ENCODE measurements around the gene KRTAP10-5. TPM values are rescaled to one million over a fixed set of nuclear protein-coding genes. Genes with fewer than 3 reads are reported as not detected.

KRTAP10-5 gene
- total RNA-seq, 3 donors from 2014 or later (not counting 1 experiment from before 2014, with no cell fraction given) = not detected

DNA sequence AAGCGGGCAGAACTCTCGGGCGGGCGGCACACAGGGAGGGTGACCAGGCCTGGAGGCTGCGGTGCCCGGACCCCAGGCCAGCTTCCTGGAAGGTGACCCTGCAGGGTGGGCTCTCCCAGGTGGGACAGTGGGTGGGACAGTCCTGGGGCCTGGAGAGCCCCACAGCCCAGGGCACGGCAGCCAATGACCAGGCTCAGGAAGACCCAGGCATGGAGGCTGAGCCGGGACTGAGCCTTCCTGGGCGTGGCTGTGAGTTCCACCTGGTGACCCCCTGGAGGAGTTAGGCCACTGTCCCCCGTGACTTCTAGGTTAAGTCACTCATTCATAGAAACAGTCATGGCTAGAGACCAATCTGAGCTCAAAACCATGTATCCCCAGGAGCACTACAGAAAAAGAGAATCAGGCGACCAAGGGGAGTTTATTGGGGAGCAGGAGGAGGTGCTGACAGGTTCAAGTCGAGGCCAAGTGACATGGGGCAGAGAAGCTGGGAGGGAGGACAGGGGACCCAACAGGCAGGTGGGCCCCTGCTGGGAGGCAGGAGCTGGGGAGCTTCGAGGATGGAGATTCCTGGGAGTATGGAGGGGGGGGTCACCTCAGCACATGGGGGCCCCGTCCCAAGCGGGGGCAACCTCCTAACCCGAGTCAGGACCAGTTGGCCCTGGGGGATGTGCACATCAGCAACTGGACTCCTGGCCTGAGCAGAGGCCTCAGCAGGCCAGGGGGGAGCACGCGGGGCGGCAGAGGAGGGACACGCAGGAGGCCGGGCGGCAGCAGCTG, 1.2 kb downstream of the KRTAP10-5 start:
- ATAC-seq (no peak), DNase-seq (no peak)
- H3K4me1 Mint-ChIP-seq = peaks cover 5 to 14% of the 10 kb centered on the region in 2 donors
- H3K27ac Mint-ChIP-seq = no peak overlapping the region
- peaks cover 2 to 18% of the 10 kb centered on the region in 2 donors for H3K9me3 Mint-ChIP-seq
- H3K4me1 ChIP-seq (ENCODE audit: control insufficient read depth, insufficient read depth, low read length) = no peaks in the 10 kb centered on the region
- H3K27ac ChIP-seq (ENCODE audit: low read length) = no peak overlapping the region
- TF ChIP-seq, protein P1, sequence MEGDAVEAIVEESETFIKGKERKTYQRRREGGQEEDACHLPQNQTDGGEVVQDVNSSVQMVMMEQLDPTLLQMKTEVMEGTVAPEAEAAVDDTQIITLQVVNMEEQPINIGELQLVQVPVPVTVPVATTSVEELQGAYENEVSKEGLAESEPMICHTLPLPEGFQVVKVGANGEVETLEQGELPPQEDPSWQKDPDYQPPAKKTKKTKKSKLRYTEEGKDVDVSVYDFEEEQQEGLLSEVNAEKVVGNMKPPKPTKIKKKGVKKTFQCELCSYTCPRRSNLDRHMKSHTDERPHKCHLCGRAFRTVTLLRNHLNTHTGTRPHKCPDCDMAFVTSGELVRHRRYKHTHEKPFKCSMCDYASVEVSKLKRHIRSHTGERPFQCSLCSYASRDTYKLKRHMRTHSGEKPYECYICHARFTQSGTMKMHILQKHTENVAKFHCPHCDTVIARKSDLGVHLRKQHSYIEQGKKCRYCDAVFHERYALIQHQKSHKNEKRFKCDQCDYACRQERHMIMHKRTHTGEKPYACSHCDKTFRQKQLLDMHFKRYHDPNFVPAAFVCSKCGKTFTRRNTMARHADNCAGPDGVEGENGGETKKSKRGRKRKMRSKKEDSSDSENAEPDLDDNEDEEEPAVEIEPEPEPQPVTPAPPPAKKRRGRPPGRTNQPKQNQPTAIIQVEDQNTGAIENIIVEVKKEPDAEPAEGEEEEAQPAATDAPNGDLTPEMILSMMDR (IDR thresholded peaks at IDR 0.05) = no peak
- H3K4me3 ChIP-seq (ENCODE audit: low read length) = no peak overlapping the region
- WGBS (ENCODE audit: insufficient coverage) = 83% methylated on average over 22 of the region's 22 CpGs
- H3K4me3 Mint-ChIP-seq = no peak overlapping the region
- no peaks in the 10 kb centered on the region for H3K27me3 ChIP-seq (ENCODE audit: control insufficient read depth, insufficient read depth, low read length)
- H3K9me3 ChIP-seq (ENCODE audit: control insufficient read depth, insufficient read depth, low read length) = peaks cover 7% of the 10 kb centered on the region
- peaks cover 18% of the 10 kb centered on the region for H3K36me3 Mint-ChIP-seq
- H3K27me3 Mint-ChIP-seq (ENCODE audit: low read depth in 2 of 2) = peaks cover 49 to 51% of the 10 kb centered on the region in 2 donors
- intact Hi-C loops (cut with micrococcal nuclease) = no loop called here
- no peaks in the 10 kb centered on the region for H3K36me3 ChIP-seq (ENCODE audit: control insufficient read depth, insufficient read depth, low read length)

DNA sequence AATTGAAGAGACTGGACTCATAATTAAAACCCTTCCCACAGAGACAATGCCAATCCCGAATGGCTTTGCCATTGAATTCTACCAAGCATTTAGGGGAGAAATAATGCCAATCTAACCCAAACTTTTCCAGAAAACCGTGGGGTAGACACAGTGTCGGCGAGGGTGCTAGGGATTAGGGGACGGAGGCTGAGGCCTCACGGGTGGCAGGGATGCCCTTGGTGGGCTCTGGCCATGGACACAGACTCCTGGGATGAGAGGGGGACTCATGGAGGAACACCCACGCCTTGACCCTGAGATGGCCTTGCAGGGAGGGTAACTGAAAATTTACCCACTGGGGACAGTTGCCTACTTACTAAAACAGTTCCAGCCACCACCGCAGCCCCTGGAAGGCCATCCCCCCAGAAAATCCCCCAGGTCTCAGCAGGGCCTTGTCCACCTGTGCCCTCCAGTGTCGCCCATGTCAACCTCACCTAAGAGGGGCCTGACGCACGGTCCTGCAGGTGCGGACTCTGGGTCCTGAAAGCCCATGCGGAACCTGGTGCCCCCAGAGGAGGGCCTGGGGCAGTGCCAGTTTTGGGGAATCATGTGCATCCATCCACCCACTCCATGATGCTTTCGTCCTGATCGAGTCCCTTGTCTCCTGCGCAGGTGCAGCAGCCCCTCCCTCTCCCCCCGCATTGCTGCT, 1.9 kb downstream of the KRTAP10-5 start:
- Histone ChIP-seq H3K36me3 (ENCODE audit: control insufficient read depth, insufficient read depth, low read length) (no peaks in the 10 kb centered on the region), H3K27me3 (ENCODE audit: control insufficient read depth, insufficient read depth, low read length) (no peaks in the 10 kb centered on the region), H3K27ac (ENCODE audit: low read length) (no peak overlapping the region), H3K9me3 (ENCODE audit: control insufficient read depth, insufficient read depth, low read length) (peaks cover 7% of the 10 kb centered on the region), H3K4me3 (ENCODE audit: low read length) (no peak overlapping the region), H3K4me1 (ENCODE audit: control insufficient read depth, insufficient read depth, low read length) (no peaks in the 10 kb centered on the region)
- DNase-seq (no peak), ATAC-seq (no peak)
- Mint-ChIP-seq H3K4me1 (peaks cover 5 to 17% of the 10 kb centered on the region in 2 donors), H3K27ac (no peak overlapping the region), H3K36me3 (peaks cover 18% of the 10 kb centered on the region), H3K4me3 (no peak overlapping the region), H3K9me3 (peaks cover 2 to 18% of the 10 kb centered on the region in 2 donors), H3K27me3 (ENCODE audit: low read depth in 2 of 2) (peaks cover 45 to 47% of the 10 kb centered on the region in 2 donors)
- intact Hi-C loops (cut with micrococcal nuclease) = no loop called here
- TF ChIP-seq, protein P1 (IDR thresholded peaks at IDR 0.05) = no peak
- WGBS (ENCODE audit: insufficient coverage) = 96% methylated on average over 17 of the region's 17 CpGs

DNA sequence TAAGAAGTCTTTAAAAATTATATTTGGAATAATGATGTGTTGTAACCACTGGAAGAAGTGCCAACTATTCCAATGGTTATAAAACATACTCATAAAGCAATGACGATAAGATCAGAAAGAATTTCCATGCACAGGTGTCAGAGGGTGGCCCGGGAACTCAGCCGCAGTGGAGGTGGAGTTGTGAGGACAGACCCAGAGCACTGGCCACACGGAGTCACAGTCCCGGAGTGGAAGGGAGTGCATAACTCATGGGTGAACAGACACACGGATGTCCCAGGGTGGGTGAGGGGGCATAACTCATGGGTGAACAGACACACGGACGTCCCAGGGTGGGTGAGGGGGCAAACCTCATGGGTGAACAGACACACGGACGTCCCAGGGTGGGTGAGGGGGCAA, 4.4 kb downstream of the KRTAP10-5 start:
- Histone ChIP-seq H3K27me3 (ENCODE audit: control insufficient read depth, insufficient read depth, low read length) (no peaks in the 10 kb centered on the region), H3K36me3 (ENCODE audit: control insufficient read depth, insufficient read depth, low read length) (no peaks in the 10 kb centered on the region), H3K4me3 (ENCODE audit: low read length) (no peak overlapping the region), H3K9me3 (ENCODE audit: control insufficient read depth, insufficient read depth, low read length) (peaks cover 2% of the 10 kb centered on the region), H3K27ac (ENCODE audit: low read length) (no peak overlapping the region), H3K4me1 (ENCODE audit: control insufficient read depth, insufficient read depth, low read length) (no peaks in the 10 kb centered on the region)
- TF ChIP-seq, protein P1 (IDR thresholded peaks at IDR 0.05) = no peak
- Mint-ChIP-seq H3K36me3 (peaks cover 9% of the 10 kb centered on the region), H3K4me3 (no peak overlapping the region), H3K27ac (no peak overlapping the region), H3K27me3 (ENCODE audit: low read depth in 2 of 2) (peaks cover 37 to 40% of the 10 kb centered on the region in 2 donors), H3K4me1 (peaks cover 5 to 17% of the 10 kb centered on the region in 2 donors), H3K9me3 (peaks cover 0 to 7% of the 10 kb centered on the region in 2 donors)
- ATAC-seq (no peak), DNase-seq (no peak)
- intact Hi-C loops (cut with micrococcal nuclease) = no loop called here
- 86% methylated on average over 8 of the region's 10 CpGs for WGBS (ENCODE audit: insufficient coverage)
